Skeletal muscle satellite cell (primary cell): ENCODE results near the gene MCF2L.

Experiments
- H3K27me3 ChIP-seq: 2 replicates; pipeline ENCODE4 v1.7.0; 2013; ENCODE audit warnings: low read length; ENCODE audit not compliant: control insufficient read depth, insufficient read depth
- H3K36me3 ChIP-seq: 2 replicates; pipeline ENCODE4 v1.7.0; 2013; ENCODE audit warnings: mild to moderate bottlenecking, control low read depth, low read length; ENCODE audit not compliant: insufficient read depth
- H3K4me1 ChIP-seq: 2 replicates; pipeline ENCODE4 v1.7.0; 2013; ENCODE audit warnings: low read length; ENCODE audit not compliant: control insufficient read depth, insufficient read depth
- H3K4me2 ChIP-seq: 2 replicates; pipeline ENCODE4 v1.7.0; 2013; ENCODE audit warnings: mild to moderate bottlenecking, low read length
- H3K4me3 ChIP-seq: 2 replicates; pipeline ENCODE4 v1.7.0; 2013; ENCODE audit warnings: low read length
- H3K9ac ChIP-seq: 2 replicates; pipeline ENCODE4 v1.7.0; 2013; ENCODE audit warnings: mild to moderate bottlenecking, low read depth, low read length, moderate library complexity
- H3K9me3 ChIP-seq: replicated peaks from 2 replicates; pipeline ENCODE4 v1.7.0; 2013; ENCODE audit warnings: mild to moderate bottlenecking, control low read depth, low read length

Gene MCF2L

DNA sequence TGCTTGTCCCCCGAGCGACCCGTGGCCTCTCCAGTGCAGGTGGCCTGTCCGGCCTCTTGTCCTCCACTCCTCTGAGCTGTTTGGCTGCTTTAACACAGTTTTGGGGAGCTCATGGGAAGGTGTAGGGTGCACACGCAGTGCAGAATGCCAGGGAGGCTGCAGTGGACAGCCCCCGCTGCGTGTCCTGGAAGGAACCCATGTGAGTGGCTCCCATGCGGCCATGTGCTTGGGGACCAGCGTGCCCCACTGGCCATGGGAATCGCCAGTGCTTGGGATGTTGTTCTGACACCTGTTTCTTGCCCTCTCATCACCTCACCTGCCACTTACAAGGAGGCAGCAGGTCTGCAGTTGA is 114.0 kb downstream of the MCF2L start:
- no peaks in the 10 kb centered on the region for H3K9me3 ChIP-seq

DNA sequence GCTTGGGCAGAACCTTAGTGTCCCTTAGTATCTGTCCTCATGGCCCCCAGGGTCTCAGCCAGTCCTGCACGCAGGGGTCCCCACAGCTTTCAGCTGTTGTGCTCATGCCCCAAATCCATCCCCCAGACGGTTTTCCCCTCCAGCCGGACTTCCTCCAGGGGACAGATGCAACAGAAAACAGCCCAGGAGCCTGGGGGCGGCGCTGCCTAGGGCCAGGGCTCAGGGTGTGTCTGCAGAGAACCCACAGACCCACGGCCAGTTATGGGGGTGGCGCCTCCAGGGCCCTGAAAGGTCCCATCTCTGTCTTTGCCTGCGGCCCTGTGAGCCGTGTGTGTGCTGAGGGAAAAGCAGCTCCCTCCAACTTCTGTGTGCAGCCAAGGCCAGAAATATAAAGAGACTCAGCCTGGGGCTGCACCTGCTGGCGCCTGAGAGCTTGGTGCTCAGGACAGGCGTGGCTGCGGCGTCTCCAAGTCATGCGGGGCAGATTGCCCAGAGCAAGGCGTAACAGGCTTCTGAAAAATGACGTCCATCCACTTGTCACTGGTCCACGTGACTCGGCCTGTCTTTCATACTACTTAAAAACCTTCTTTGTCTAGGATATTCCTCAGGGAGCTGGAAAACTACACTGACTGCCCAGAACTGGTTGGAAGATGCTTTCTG is 114.5 kb downstream of the MCF2L start:
- Histone ChIP-seq H3K9me3 (no peaks in the 10 kb centered on the region), H3K4me1 (peaks cover 13% of the 10 kb centered on the region), H3K4me3 (no peak overlapping the region), H3K9ac (no peak overlapping the region), H3K4me2 (no peak overlapping the region), H3K36me3 (peaks cover 4% of the 10 kb centered on the region), H3K27me3 (no peaks in the 10 kb centered on the region)

More for the DNA sequence above, 114.0 kb downstream of the MCF2L start:
- H3K9ac ChIP-seq: no peak overlapping the region
- H3K27me3 ChIP-seq: no peaks in the 10 kb centered on the region
- no peak overlapping the region for H3K4me2 ChIP-seq
- peaks cover 14% of the 10 kb centered on the region for H3K4me1 ChIP-seq
- no peak overlapping the region for H3K4me3 ChIP-seq
- H3K36me3 ChIP-seq: peaks cover 2% of the 10 kb centered on the region

DNA sequence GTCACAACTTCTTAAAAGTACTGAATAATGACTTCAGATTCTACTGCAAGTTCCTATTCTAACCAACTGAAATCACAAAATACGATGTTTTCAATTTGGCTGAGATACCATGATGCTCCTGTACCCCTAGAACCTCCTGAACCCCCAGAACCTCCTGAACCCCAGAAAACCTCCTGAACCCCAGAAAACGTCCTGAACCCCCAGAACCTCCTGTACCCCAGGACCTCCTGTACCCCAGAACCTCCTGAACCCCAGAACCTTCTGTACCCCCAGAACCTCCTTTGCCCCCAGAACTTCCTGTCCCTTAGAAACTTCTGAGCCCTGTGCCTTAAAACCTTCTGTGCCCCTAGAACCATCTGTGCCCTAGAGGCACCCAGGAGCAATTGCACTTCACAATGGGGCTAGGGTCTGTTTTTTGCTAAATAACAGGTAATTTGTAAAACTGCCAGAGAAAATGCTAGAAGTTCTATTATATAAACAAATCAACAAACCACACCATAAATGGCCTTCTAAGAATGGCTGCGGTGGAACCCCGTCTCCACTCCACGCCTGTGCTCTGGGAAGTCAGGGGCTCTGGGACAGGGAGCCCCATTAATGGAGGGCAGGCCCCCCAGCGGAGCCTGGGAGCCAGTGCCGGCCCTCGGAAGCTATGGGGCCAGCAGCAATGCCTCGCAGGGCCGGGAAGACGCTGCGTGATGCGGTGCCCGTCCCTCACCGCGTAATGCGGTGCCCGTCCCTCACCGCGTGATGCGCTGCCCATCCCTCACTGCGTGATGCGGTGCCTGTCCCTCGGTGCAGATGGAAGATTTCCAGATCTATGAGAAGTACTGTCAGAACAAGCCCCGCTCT is 115.3 kb downstream of the MCF2L start:
- H3K9me3 ChIP-seq: no peaks in the 10 kb centered on the region
- no peak overlapping the region for H3K4me3 ChIP-seq
- H3K4me1 ChIP-seq: peaks cover 5% of the 10 kb centered on the region
- H3K9ac ChIP-seq: no peak overlapping the region
- H3K27me3 ChIP-seq: no peaks in the 10 kb centered on the region
- H3K36me3 ChIP-seq: peaks cover 8% of the 10 kb centered on the region
- H3K4me2 ChIP-seq: no peak overlapping the region

GRCh38 chr13:113084943-113085540 is 116.0 kb downstream of the MCF2L start:
- Histone ChIP-seq H3K4me3 (no peak overlapping the region), H3K9ac (no peak overlapping the region), H3K4me1 (peaks cover 4% of the 10 kb centered on the region), H3K4me2 (no peak overlapping the region), H3K9me3 (no peaks in the 10 kb centered on the region), H3K36me3 (peaks cover 8% of the 10 kb centered on the region), H3K27me3 (no peaks in the 10 kb centered on the region)

GRCh38 chr13:113086031-113086750 is 117.2 kb downstream of the MCF2L start:
- H3K36me3 ChIP-seq: peaks cover 8% of the 10 kb centered on the region
- H3K4me2 ChIP-seq: no peak overlapping the region
- peaks cover 4% of the 10 kb centered on the region for H3K4me1 ChIP-seq
- no peak overlapping the region for H3K4me3 ChIP-seq
- no peaks in the 10 kb centered on the region for H3K9me3 ChIP-seq
- no peak overlapping the region for H3K9ac ChIP-seq
- no peaks in the 10 kb centered on the region for H3K27me3 ChIP-seq

- Histone ChIP-seq H3K4me3 (no peak overlapping the region), H3K4me1 (peaks cover 4% of the 10 kb centered on the region), H3K9ac (no peak overlapping the region), H3K4me2 (no peak overlapping the region), H3K27me3 (no peaks in the 10 kb centered on the region), H3K36me3 (peaks cover 8% of the 10 kb centered on the region), H3K9me3 (no peaks in the 10 kb centered on the region)
These were observed 118.2 kb downstream of the MCF2L start for GRCh38 chr13:113086991-113087922.

GRCh38 chr13:113087923-113088690 is 119.1 kb downstream of the MCF2L start:
- Histone ChIP-seq H3K4me3 (no peak overlapping the region), H3K36me3 (peaks cover 8% of the 10 kb centered on the region), H3K27me3 (no peaks in the 10 kb centered on the region), H3K9ac (no peak overlapping the region), H3K9me3 (no peaks in the 10 kb centered on the region), H3K4me1 (peaks cover 4% of the 10 kb centered on the region), H3K4me2 (no peak overlapping the region)

- H3K9ac ChIP-seq: no peak overlapping the region
- H3K9me3 ChIP-seq: no peaks in the 10 kb centered on the region
- H3K36me3 ChIP-seq: peaks cover 8% of the 10 kb centered on the region
These were observed 119.6 kb downstream of the MCF2L start for GRCh38 chr13:113088691-113089020.

GRCh38 chr13:113089693-113090414 is 120.8 kb downstream of the MCF2L start:
- Histone ChIP-seq H3K4me1 (no peaks in the 10 kb centered on the region), H3K27me3 (peaks cover 6% of the 10 kb centered on the region), H3K36me3 (peaks cover 8% of the 10 kb centered on the region)

More at GRCh38 chr13:113088691-113089020, 119.6 kb downstream of the MCF2L start:
- Histone ChIP-seq H3K4me1 (no peaks in the 10 kb centered on the region), H3K27me3 (peaks cover 2% of the 10 kb centered on the region), H3K4me3 (no peak overlapping the region), H3K4me2 (no peak overlapping the region)

GRCh38 chr13:113090415-113090770 is 121.4 kb downstream of the MCF2L start:
- Histone ChIP-seq H3K9ac (no peak overlapping the region), H3K4me2 (no peak overlapping the region), H3K4me1 (no peaks in the 10 kb centered on the region), H3K36me3 (peaks cover 8% of the 10 kb centered on the region), H3K27me3 (peaks cover 6% of the 10 kb centered on the region), H3K9me3 (no peaks in the 10 kb centered on the region), H3K4me3 (no peak overlapping the region)

More at GRCh38 chr13:113089693-113090414, 120.8 kb downstream of the MCF2L start:
- no peak overlapping the region for H3K9ac ChIP-seq
- no peaks in the 10 kb centered on the region for H3K9me3 ChIP-seq
- H3K4me2 ChIP-seq: no peak overlapping the region
- no peak overlapping the region for H3K4me3 ChIP-seq
